Fibroblast of mammary gland (primary cell): ENCODE measurements around the gene MT3.

ENCODE experiments used
- DNase-seq: peaks from one replicate; pipeline ENCODE4 v3.0.0-alpha.2; 2010; ENCODE audit warnings: low read depth
- H3K4me3 ChIP-seq: 2 replicates; pipeline ENCODE4 v1.5.1; 2011; ENCODE audit warnings: low read depth, mild to moderate bottlenecking, low read length, moderate library complexity; ENCODE audit not compliant: control insufficient read depth
- TF ChIP-seq, protein P1 (sequence below): conservative IDR thresholded peaks from 2 replicates; pipeline ENCODE4 v1.5.1; 2011; ENCODE audit warnings: low read depth, low read length, inconsistent platforms; ENCODE audit not compliant: control insufficient read depth, insufficient read depth

MT3 gene

DNA sequence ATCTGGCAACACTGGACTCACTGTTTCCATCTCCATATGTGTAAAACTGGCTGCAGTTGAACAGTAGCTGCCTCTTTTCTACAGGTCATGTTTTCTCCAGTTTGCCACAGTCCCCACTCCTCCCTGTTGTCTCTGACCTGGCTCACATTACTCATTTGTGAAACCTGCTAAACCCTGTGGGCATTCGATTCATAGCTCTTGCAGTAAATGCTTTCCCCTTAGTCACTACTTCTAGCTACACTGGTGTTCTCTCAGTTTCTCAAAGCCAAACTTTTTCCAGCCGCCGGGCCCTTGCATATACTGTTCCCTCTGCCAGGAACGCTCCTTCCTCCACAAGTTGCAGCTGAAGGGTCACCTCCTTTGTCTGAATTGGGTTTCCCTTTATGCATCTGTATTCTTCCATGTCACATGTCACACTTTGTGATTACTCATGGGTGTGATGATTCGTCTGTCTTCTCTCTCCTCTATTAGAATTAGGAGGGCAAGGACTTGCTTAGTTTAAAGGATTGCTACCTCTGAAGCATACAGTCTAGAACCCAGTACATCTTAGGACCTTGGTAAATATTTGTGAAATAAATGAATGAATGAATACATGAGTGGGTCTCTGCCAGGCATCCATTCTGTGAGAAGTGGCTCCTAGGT, 39.5 kb upstream of the MT3 start:
- peak; percentile 28 for DNase-seq
- H3K4me3 ChIP-seq: no peak overlapping the region
- TF ChIP-seq, protein P1, sequence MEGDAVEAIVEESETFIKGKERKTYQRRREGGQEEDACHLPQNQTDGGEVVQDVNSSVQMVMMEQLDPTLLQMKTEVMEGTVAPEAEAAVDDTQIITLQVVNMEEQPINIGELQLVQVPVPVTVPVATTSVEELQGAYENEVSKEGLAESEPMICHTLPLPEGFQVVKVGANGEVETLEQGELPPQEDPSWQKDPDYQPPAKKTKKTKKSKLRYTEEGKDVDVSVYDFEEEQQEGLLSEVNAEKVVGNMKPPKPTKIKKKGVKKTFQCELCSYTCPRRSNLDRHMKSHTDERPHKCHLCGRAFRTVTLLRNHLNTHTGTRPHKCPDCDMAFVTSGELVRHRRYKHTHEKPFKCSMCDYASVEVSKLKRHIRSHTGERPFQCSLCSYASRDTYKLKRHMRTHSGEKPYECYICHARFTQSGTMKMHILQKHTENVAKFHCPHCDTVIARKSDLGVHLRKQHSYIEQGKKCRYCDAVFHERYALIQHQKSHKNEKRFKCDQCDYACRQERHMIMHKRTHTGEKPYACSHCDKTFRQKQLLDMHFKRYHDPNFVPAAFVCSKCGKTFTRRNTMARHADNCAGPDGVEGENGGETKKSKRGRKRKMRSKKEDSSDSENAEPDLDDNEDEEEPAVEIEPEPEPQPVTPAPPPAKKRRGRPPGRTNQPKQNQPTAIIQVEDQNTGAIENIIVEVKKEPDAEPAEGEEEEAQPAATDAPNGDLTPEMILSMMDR: no peak

DNA sequence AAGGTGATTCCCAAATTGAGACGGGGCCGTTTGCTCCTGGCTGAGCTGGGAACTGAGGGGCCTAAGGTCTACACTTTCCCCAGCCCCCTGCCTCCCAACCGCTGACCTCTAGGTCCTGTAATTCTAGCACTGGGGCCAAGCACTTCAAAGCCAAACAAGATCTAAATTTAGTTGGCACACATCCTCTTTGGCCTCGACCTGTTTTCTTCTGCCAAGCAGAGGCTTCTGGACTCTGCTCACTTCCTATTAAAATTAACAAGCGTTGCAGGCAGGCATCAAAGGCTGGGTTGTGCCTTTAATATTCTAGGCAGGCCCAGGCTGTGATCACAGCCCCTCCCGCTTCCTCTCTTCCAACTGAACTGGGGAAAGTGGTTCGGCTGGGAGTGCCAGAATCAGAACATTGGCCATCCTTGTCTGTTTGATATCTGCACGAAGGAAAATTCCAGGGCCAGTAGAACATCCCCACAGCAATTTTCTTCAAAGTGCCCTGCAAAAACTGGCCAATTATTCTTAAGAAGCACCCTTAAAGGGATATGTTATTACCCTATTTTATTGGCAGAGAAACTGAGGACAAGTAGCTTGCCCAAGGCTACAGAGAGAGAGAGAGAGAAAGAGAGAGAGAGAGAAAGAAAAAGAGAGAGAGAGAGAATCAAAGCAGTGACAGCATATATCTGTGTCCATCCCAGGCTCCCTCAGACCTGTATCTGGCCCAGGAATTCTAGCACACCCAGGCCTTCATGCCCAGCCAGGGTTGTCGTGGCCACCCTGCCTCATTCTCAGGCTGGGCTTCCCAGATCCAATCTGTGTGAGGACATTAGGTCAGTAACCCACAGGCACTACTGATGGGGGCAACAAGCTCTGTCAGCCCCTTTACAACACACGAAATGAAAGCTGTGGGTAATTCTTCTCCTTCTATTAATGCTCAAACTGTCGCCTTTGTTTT, 37.3 kb upstream of the MT3 start:
- TF ChIP-seq, protein P1: no peak
- no peak for DNase-seq
- no peak overlapping the region for H3K4me3 ChIP-seq

DNA sequence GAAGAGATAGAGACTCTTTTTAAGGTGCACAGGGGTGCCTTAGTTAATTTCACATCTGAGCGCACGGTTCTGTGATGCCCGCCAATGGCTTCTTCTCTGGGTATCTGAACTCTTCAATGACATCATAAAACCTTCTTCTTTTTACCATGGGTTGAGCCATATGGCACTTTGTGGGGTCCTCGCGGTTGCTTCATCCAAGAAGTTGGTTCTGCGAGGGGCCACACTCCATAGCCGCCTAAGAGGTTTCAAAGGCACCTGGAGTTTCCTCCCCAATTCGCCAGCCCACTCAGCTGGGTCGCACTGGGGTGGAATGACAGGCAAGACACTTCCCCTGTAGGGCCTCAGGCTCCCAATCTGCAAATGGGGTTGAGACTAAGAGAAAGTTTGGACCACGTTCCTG, 34.9 kb upstream of the MT3 start:
- no peak for DNase-seq
- TF ChIP-seq, protein P1: no peak
- no peak overlapping the region for H3K4me3 ChIP-seq

DNA sequence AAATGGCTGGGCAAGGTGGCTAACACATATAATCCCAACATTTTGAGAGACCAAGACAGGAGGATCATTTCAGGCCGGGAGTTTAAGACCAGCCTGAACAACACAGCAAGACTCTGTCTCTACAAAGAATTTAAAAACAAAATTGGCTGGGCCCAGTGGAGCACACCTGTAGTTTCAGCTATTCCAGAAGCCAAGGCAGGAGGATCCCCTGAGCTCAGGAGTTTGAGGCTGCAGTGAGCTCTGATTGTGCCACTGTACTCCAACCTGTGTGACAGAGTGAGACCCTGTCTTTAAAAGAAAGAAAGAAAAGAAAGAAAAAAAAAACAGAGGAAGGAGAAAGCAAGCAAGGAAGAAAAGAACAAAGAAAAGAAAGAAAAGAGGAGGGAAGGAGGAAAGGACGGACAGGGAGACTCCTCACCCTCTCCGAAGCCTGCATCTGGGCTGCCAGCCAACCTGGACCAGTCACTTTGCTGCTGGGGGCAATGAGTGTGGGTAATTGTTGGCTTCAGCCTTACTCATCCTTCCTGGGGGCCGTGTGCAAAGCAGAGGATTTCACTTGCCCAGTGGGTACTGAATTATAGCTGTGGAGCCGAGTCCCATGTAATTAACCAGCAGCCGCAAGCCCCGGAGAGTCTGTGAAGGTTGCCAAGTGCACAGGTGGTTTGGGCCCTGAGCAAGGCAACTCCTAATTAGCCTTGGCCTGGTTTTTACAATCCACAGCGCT, 31.1 kb upstream of the MT3 start:
- TF ChIP-seq, protein P1: no peak
- DNase-seq: peak; percentile 78

DNA sequence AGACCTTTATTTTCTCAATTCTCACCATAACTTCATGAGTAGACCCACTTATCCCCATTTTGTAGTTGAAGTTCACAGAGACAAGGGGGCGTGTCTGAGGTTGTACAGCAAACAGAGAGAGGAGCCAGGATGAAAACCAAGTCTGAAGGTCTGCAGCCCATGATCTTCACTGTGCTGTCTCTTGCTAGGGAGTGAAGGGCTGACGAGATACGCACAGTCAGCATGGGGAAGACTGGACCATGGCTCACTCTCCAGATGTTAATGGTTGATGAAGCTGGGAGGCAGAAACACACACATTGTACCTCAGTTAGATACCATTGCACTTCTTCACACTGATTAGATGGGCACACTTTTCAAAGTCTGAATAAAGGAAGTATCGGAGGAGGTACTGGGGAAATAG, 30.2 kb upstream of the MT3 start:
- TF ChIP-seq, protein P1: no peak
- DNase-seq: no peak
- no peak overlapping the region for H3K4me3 ChIP-seq

More for the DNA sequence above, 31.1 kb upstream of the MT3 start:
- no peak overlapping the region for H3K4me3 ChIP-seq

DNA sequence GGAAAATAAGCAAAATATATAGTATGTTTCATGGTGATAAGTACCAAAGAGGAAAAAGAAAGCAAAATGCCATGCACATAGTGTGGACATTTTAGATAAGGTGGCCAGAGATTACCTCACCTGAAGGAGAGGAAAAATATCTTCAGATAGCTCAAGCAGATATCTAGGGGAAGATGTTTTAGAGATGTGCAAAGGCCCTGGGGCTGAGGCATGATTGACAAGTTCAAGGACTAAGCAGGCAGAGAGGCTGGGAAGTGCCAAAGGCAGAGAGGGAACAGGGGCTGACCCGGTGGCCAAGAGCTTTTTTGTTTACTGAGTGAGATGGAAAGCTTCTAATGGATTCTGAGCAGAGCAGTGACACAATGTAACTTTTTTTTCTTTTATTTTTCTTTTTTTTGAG, 28.9 kb upstream of the MT3 start:
- no peak for DNase-seq
- TF ChIP-seq, protein P1: no peak
- H3K4me3 ChIP-seq: no peak overlapping the region
